Breast epithelium (tissue), 3 donors: Measurements from ENCODE around the gene FLII.

Experiments
- POLR2A ChIP-seq: fragments of 450-650 bp; IDR thresholded peaks from one replicate; pipeline ENCODE4 v1.6.1; 2016; ENCODE audit warnings: antibody characterized with exemption, mild to moderate bottlenecking, moderate library complexity
- POLR2AphosphoS5 ChIP-seq, 3 donors: sonication (generic); formaldehyde crosslinking; IDR thresholded peaks; one replicate each; pipeline ENCODE4 v1.6.1; 2017; ENCODE audit warnings: antibody characterized with exemption in 3 of 3
- TF ChIP-seq, protein P1 (sequence below), 3 donors: fragments of 450-650 bp; IDR thresholded peaks; one replicate each; pipeline ENCODE4 v1.5.1; 2016 to 2017; ENCODE audit warnings: antibody characterized with exemption in 3 of 3, mild to moderate bottlenecking in 3 of 3, moderate library complexity in 3 of 3

DNA sequence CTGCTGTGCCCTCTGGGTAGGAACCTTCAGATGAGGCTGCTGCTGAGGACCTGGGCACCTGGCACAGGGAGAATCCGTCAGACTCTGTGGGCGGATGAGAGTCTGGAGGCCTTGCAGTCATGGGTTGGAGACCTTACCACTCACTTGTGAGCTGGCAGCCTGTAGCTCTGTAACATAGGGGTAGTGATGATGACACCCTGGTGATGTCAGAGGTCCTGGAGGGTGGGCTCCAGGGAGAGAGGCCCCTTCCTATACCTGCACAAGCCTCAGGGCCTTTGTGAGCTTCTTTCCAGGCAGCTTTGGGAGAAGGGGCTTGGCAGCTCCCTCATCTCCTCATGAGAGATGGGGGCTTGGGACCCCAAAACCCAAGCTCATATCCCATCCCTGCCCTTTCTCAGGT, 3.6 kb upstream of the FLII start:
- TF ChIP-seq POLR2A (no peak), POLR2AphosphoS5 (IDR thresholded peaks at IDR 0.05) (no peak)
- TF ChIP-seq, protein P1, sequence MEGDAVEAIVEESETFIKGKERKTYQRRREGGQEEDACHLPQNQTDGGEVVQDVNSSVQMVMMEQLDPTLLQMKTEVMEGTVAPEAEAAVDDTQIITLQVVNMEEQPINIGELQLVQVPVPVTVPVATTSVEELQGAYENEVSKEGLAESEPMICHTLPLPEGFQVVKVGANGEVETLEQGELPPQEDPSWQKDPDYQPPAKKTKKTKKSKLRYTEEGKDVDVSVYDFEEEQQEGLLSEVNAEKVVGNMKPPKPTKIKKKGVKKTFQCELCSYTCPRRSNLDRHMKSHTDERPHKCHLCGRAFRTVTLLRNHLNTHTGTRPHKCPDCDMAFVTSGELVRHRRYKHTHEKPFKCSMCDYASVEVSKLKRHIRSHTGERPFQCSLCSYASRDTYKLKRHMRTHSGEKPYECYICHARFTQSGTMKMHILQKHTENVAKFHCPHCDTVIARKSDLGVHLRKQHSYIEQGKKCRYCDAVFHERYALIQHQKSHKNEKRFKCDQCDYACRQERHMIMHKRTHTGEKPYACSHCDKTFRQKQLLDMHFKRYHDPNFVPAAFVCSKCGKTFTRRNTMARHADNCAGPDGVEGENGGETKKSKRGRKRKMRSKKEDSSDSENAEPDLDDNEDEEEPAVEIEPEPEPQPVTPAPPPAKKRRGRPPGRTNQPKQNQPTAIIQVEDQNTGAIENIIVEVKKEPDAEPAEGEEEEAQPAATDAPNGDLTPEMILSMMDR (IDR thresholded peaks at IDR 0.05) = no peak
